Effector memory CD4-positive, alpha-beta T cell (primary cell): Measurements from ENCODE around the gene ASB2.

ENCODE experiments used
- DNase-seq, 3 donors: peaks; one replicate each; pipeline ENCODE4 v3.0.0-alpha.2; 2020
- H3K27ac ChIP-seq: 2 replicates; pipeline ENCODE4 v1.7.0; 2013; ENCODE audit warnings: mild to moderate bottlenecking, low read length, moderate library complexity; ENCODE audit not compliant: insufficient read depth, poor library complexity, severe bottlenecking
- H3K27me3 ChIP-seq: replicated peaks from 2 replicates; pipeline ENCODE4 v1.7.0; 2013; ENCODE audit warnings: mild to moderate bottlenecking, low read length; ENCODE audit not compliant: insufficient read depth, control insufficient read depth, poor library complexity, severe bottlenecking
- H3K36me3 ChIP-seq: 2 replicates; pipeline ENCODE4 v1.7.0; 2013; ENCODE audit warnings: mild to moderate bottlenecking, low read length, moderate library complexity; ENCODE audit not compliant: control insufficient read depth, insufficient read depth
- H3K4me1 ChIP-seq: 2 replicates; pipeline ENCODE4 v1.7.0; 2013; ENCODE audit warnings: low read length, mild to moderate bottlenecking; ENCODE audit not compliant: control insufficient read depth, insufficient read depth, poor library complexity, severe bottlenecking
- H3K4me3 ChIP-seq: 2 replicates; pipeline ENCODE4 v1.7.0; 2013; ENCODE audit warnings: low read length, low read depth, mild to moderate bottlenecking; ENCODE audit not compliant: insufficient read depth, poor library complexity, severe bottlenecking
- H3K9me3 ChIP-seq: 2 replicates; pipeline ENCODE4 v1.7.0; 2013; ENCODE audit warnings: mild to moderate bottlenecking, low read length, moderate library complexity; ENCODE audit not compliant: control insufficient read depth

Gene ASB2

GRCh38 chr14:93909429-93910128, 66.8 kb downstream of the ASB2 start:
- Histone ChIP-seq H3K9me3 (no peaks in the 10 kb centered on the region), H3K4me3 (no peak overlapping the region), H3K27ac (no peak overlapping the region), H3K36me3 (no peaks in the 10 kb centered on the region), H3K4me1 (no peaks in the 10 kb centered on the region), H3K27me3 (no peaks in the 10 kb centered on the region)
- no peak for DNase-seq

- peak in 2 of 3 donors; percentile 8 to 36 for DNase-seq
- Histone ChIP-seq H3K4me3 (no peak overlapping the region), H3K4me1 (no peaks in the 10 kb centered on the region), H3K36me3 (no peaks in the 10 kb centered on the region), H3K27me3 (no peaks in the 10 kb centered on the region), H3K9me3 (no peaks in the 10 kb centered on the region), H3K27ac (no peak overlapping the region)
Measured at GRCh38 chr14:93906341-93907329, 69.7 kb downstream of the ASB2 start.

GRCh38 chr14:93905623-93906022, 70.7 kb downstream of the ASB2 start:
- Histone ChIP-seq H3K36me3 (no peaks in the 10 kb centered on the region), H3K9me3 (no peaks in the 10 kb centered on the region), H3K4me3 (no peak overlapping the region), H3K27ac (no peak overlapping the region), H3K27me3 (no peaks in the 10 kb centered on the region), H3K4me1 (no peaks in the 10 kb centered on the region)
- no peak for DNase-seq

- H3K27me3 ChIP-seq: no peaks in the 10 kb centered on the region
- no peak overlapping the region for H3K4me3 ChIP-seq
- no peaks in the 10 kb centered on the region for H3K9me3 ChIP-seq
- no peaks in the 10 kb centered on the region for H3K36me3 ChIP-seq
- H3K27ac ChIP-seq: no peak overlapping the region
- no peaks in the 10 kb centered on the region for H3K4me1 ChIP-seq
- no peak for DNase-seq
Measured at GRCh38 chr14:93903342-93904184, 72.8 kb downstream of the ASB2 start.

GRCh38 chr14:93902619-93903307, 73.6 kb downstream of the ASB2 start:
- Histone ChIP-seq H3K4me1 (no peaks in the 10 kb centered on the region), H3K36me3 (no peaks in the 10 kb centered on the region), H3K4me3 (no peak overlapping the region), H3K9me3 (no peaks in the 10 kb centered on the region), H3K27me3 (no peaks in the 10 kb centered on the region), H3K27ac (no peak overlapping the region)
- no peak for DNase-seq

GRCh38 chr14:93901813-93902212, 74.6 kb downstream of the ASB2 start:
- H3K9me3 ChIP-seq: no peaks in the 10 kb centered on the region

GRCh38 chr14:93898731-93899130, 77.6 kb downstream of the ASB2 start:
- Histone ChIP-seq H3K36me3 (no peaks in the 10 kb centered on the region), H3K27ac (no peak overlapping the region), H3K4me1 (no peaks in the 10 kb centered on the region), H3K4me3 (no peak overlapping the region), H3K27me3 (no peaks in the 10 kb centered on the region), H3K9me3 (no peaks in the 10 kb centered on the region)
- no peak for DNase-seq

More at GRCh38 chr14:93901813-93902212, 74.6 kb downstream of the ASB2 start:
- H3K36me3 ChIP-seq: no peaks in the 10 kb centered on the region
- H3K4me1 ChIP-seq: no peaks in the 10 kb centered on the region
- no peaks in the 10 kb centered on the region for H3K27me3 ChIP-seq
- DNase-seq: no peak
- no peak overlapping the region for H3K27ac ChIP-seq
- no peak overlapping the region for H3K4me3 ChIP-seq

- no peak overlapping the region for H3K4me3 ChIP-seq
Measured at GRCh38 chr14:93898081-93898611, 78.2 kb downstream of the ASB2 start.

GRCh38 chr14:93897476-93897845, 78.9 kb downstream of the ASB2 start:
- H3K27me3 ChIP-seq: no peaks in the 10 kb centered on the region
- H3K4me1 ChIP-seq: no peaks in the 10 kb centered on the region
- H3K36me3 ChIP-seq: no peaks in the 10 kb centered on the region
- H3K4me3 ChIP-seq: no peak overlapping the region
- DNase-seq: no peak
- H3K9me3 ChIP-seq: no peaks in the 10 kb centered on the region
- H3K27ac ChIP-seq: no peak overlapping the region

More at GRCh38 chr14:93898081-93898611, 78.2 kb downstream of the ASB2 start:
- DNase-seq: no peak
- Histone ChIP-seq H3K27ac (no peak overlapping the region), H3K27me3 (no peaks in the 10 kb centered on the region), H3K9me3 (no peaks in the 10 kb centered on the region), H3K4me1 (no peaks in the 10 kb centered on the region), H3K36me3 (no peaks in the 10 kb centered on the region)
